HepG2 (cell line): ENCODE measurements around the gene RHOBTB3. TPM values are rescaled to one million over a fixed set of nuclear protein-coding genes. Genes with fewer than 3 reads are reported as not detected.
A peak's percentile ranks its signal among the peaks of the same experiment; 100 is the strongest.

Experiments used
- ATF5 ChIP-seq: sonication (generic); formaldehyde crosslinking; IDR thresholded peaks from 2 replicates; pipeline ENCODE4 v1.4.0; 2020; ENCODE audit warnings: mild to moderate bottlenecking, low read depth, missing genetic modification reagents
- BHLHE40 ChIP-seq: IDR thresholded peaks from 2 replicates; pipeline ENCODE4 v1.6.1; 2011; ENCODE audit warnings: low read length, improper control_type of control experiment
- ELF3 ChIP-seq: IDR thresholded peaks from 2 replicates; pipeline ENCODE4 v1.6.1; 2016; ENCODE audit warnings: missing genetic modification reagents, missing compliant biosample characterization
- HDAC1 ChIP-seq: sonication (generic); formaldehyde crosslinking; IDR thresholded peaks from 2 replicates; pipeline ENCODE4 v1.5.1; 2020; ENCODE audit warnings: mild to moderate bottlenecking, missing genetic modification reagents
- HDAC2 ChIP-seq: sonication (generic); formaldehyde crosslinking; IDR thresholded peaks from 2 replicates; pipeline ENCODE4 v1.4.0; 2020; ENCODE audit warnings: missing genetic modification reagents
- IRF2 ChIP-seq: IDR thresholded peaks from 2 replicates; pipeline ENCODE4 v1.6.1; 2018; ENCODE audit warnings: missing genetic modification reagents, missing compliant biosample characterization
- IRF9 ChIP-seq: sonication (generic); formaldehyde crosslinking; IDR thresholded peaks from 2 replicates; pipeline ENCODE4 v1.8.0; 2022; ENCODE audit warnings: missing genetic modification reagents, mild to moderate bottlenecking, borderline replicate concordance
- MED13 ChIP-seq: sonication (generic); formaldehyde crosslinking; IDR thresholded peaks from 2 replicates; pipeline ENCODE4 v1.5.0; 2020; ENCODE audit warnings: missing genetic modification reagents
- MTA1 ChIP-seq: sonication (generic); formaldehyde crosslinking; IDR thresholded peaks from 2 replicates; pipeline ENCODE4 v1.4.0; 2020; ENCODE audit warnings: missing genetic modification reagents, mild to moderate bottlenecking, borderline replicate concordance
- NCOA5 ChIP-seq: sonication (generic); formaldehyde crosslinking; IDR thresholded peaks from 2 replicates; pipeline ENCODE4 v1.4.0; 2020; ENCODE audit warnings: missing genetic modification reagents
- PREB ChIP-seq: sonication (generic); formaldehyde crosslinking; IDR thresholded peaks from 2 replicates; pipeline ENCODE4 v1.4.0; 2020; ENCODE audit warnings: missing genetic modification reagents
- SALL1 ChIP-seq: sonication (generic); formaldehyde crosslinking; IDR thresholded peaks from 2 replicates; pipeline ENCODE4 v1.8.0; 2022; ENCODE audit warnings: mild to moderate bottlenecking, missing genetic modification reagents
- SOX13 ChIP-seq, 3 experiments: fragments of 450-650 bp in 1 of 3; sonication (generic) in 1 of 3; formaldehyde crosslinking in 1 of 3; IDR thresholded peaks in 2 of 3; conservative IDR thresholded peaks in 1 of 3; 2 replicates each; pipeline versions ENCODE4 v1.5.0 to v1.6.1; 2016 to 2020; ENCODE audit warnings: antibody characterized with exemption in 1 of 3, mild to moderate bottlenecking in 1 of 3, missing compliant biosample characterization in 1 of 3, missing genetic modification reagents in 1 of 3, moderate library complexity in 1 of 3
- TFE3 ChIP-seq: IDR thresholded peaks from 2 replicates; pipeline ENCODE4 v1.6.1; 2016
- YEATS2 ChIP-seq: sonication (generic); formaldehyde crosslinking; IDR thresholded peaks from 2 replicates; pipeline ENCODE4 v1.4.0; 2020; ENCODE audit warnings: missing genetic modification reagents, borderline replicate concordance
- YEATS4 ChIP-seq: sonication (generic); formaldehyde crosslinking; IDR thresholded peaks from 2 replicates; pipeline ENCODE4 v1.4.0; 2020; ENCODE audit warnings: missing genetic modification reagents, borderline replicate concordance
- ZBTB34 ChIP-seq: sonication (generic); formaldehyde crosslinking; IDR thresholded peaks from 2 replicates; pipeline ENCODE4 v1.8.0; 2022; ENCODE audit warnings: mild to moderate bottlenecking, missing genetic modification reagents
- ZFX ChIP-seq: sonication (generic); formaldehyde crosslinking; IDR thresholded peaks from 2 replicates; pipeline ENCODE4 v1.4.0; 2020; ENCODE audit warnings: mild to moderate bottlenecking, low read depth, missing genetic modification reagents, moderate library complexity
- ZNF580 ChIP-seq: IDR thresholded peaks from 2 replicates; pipeline ENCODE4 v1.6.1; 2016; ENCODE audit warnings: low read depth, borderline replicate concordance
- ZSCAN5A ChIP-seq: sonication (generic); formaldehyde crosslinking; IDR thresholded peaks from 2 replicates; pipeline ENCODE4 v1.8.0; 2022; ENCODE audit warnings: mild to moderate bottlenecking, missing genetic modification reagents, borderline replicate concordance
- polyA plus RNA-seq, 8 experiments: library from polyadenylated mRNA; depleted of rRNA in 3 of 8; stranded (reverse) in 7 of 8; unstranded in 1 of 8; fragments of >200 nt; fragmentation: Illumina TruSeq in 4 of 8; extraction: Trizol in 4 of 8; gene quantifications; 2 replicates each; pipeline versions ENCODE4 v1.2.1 to v1.2.3, GENCODE V29; 2011 to 2016; ENCODE audit warnings: low read depth in 4 of 8, missing spikeins in 1 of 8, mixed read lengths in 1 of 8; ENCODE audit not compliant: insufficient read depth in 1 of 8
- total RNA-seq, 5 experiments: library from RNA; depleted of rRNA; stranded (reverse); fragments of >200 nt; fragmentation: Illumina TruSeq; extraction: Trizol; gene quantifications; 2 replicates each; pipeline ENCODE4 v1.2.3, GENCODE V29; 2016; ENCODE audit warnings: low read depth in 1 of 5

The RHOBTB3 gene
- total and polyA plus RNA-seq, 2 of the 13 experiments (the other 11 are each of a cell fraction or from before 2014, with no cell fraction given), result 31.6 to 35.4 TPM

- TF ChIP-seq YEATS2 (peak; percentile 31; the same call in 1 of the 2 replicates), TFE3 (CRISPR knock-in tag) (peak; percentile 90), SOX13 (IDR thresholded peaks at IDR 0.05) (no peak), SOX13 (CRISPR knock-in tag; conservative IDR thresholded peaks at IDR 0.05 in 1 of 2, IDR thresholded peaks at IDR 0.05 in 1 of 2) (peak in 1 of 2 experiments; percentile 73; a peak in 1 of 4 replicates), ZFX (CRISPR knock-in tag) (peak; percentile 35; the same call in 1 of the 2 replicates), PREB (CRISPR knock-in tag) (0 out of 2 replicates have a peak, but pooled peaks have one; percentile 40), HDAC1 (CRISPR knock-in tag) (peak; percentile 89), IRF2 (CRISPR knock-in tag) (peak; percentile 91), ELF3 (CRISPR knock-in tag) (peak; percentile 98), YEATS4 (CRISPR knock-in tag) (peak; percentile 84), ATF5 (0 out of 2 replicates have a peak, but pooled peaks have one; percentile 59), MED13 (CRISPR knock-in tag) (no peak), MTA1 (peak; percentile 91), ZSCAN5A (CRISPR knock-in tag) (no peak), ZNF580 (CRISPR knock-in tag) (peak; percentile 79; the same call in 1 of the 2 replicates), BHLHE40 (peak; percentile 69), IRF9 (0 out of 2 replicates have a peak, but pooled peaks have one; percentile 28), NCOA5 (CRISPR knock-in tag) (no peak), HDAC2 (CRISPR knock-in tag) (peak; percentile 97), ZBTB34 (CRISPR knock-in tag) (no peak), SALL1 (CRISPR knock-in tag) (peak; percentile 97)
Observed at GRCh38 chr5:95826949-95827891, 96.1 kb downstream of the RHOBTB3 start (continued).
